GM12874 (cell line): ENCODE measurements around the gene JCHAIN.

Source experiments
- CTCF ChIP-seq: IDR thresholded peaks from 2 replicates; pipeline ENCODE4 v1.5.1; 2011; ENCODE audit warnings: low read depth, mild to moderate bottlenecking, control low read depth, low read length, moderate library complexity; ENCODE audit not compliant: insufficient read depth

JCHAIN gene

GRCh38 chr4:70701271-70701670 is 35.0 kb upstream of the JCHAIN start:
- no peak for TF ChIP-seq CTCF

GRCh38 chr4:70700712-70701111 is 34.4 kb upstream of the JCHAIN start:
- no peak for TF ChIP-seq CTCF

GRCh38 chr4:70691661-70692060 is 25.4 kb upstream of the JCHAIN start:
- TF ChIP-seq CTCF: no peak

GRCh38 chr4:70688795-70689231 is 22.5 kb upstream of the JCHAIN start:
- TF ChIP-seq CTCF: no peak

GRCh38 chr4:70687821-70688794 is 21.8 kb upstream of the JCHAIN start, which contains the start of gene UTP3:
Gene UTP3 (plus strand): TSS chr4:70688532. CDS start chr4:70688678, 146 bp downstream.
- TF ChIP-seq CTCF: peak; percentile 95

GRCh38 chr4:70687392-70687791 is 21.1 kb upstream of the JCHAIN start:
- no peak for TF ChIP-seq CTCF

- TF ChIP-seq CTCF: no peak
These were observed 15.4 kb upstream of the JCHAIN start for GRCh38 chr4:70681704-70682103.
